K562 (cell line): ENCODE data around the gene TARS3. TPM values are rescaled to one million over a fixed set of nuclear protein-coding genes. Genes with fewer than 3 reads are reported as not detected.

Source experiments
- ATAC-seq: fragments of 200-7000 bp; cut with Tn5 transposase; 3 replicates; pipeline ENCODE4 v1.9.1; 2020; ENCODE audit warnings: moderate library complexity
- BruUV-seq: library from RNA; stranded (reverse); fragments of 400-500 nt; replicated peaks from 2 replicates; lab custom pipeline; 2021; lab: Mats Ljungman, UMichigan
- CTCF ChIA-PET: fragments of 300-600 bp; formaldehyde crosslinking; extraction: SDS; loops from one replicate; lab custom pipeline; 2021; ENCODE audit warnings: low intra/inter-chr PET ratio; lab: Yijun Ruan, JAX
- POLR2A ChIA-PET: fragments of 300-600, 350-650 bp; sonication (Branson Sonifier 250); formaldehyde crosslinking; extraction: SDS; loops from one replicate; lab custom pipeline; 2021; ENCODE audit warnings: antibody characterized with exemption, inconsistent platforms; lab: Yijun Ruan, JAX
- DNase-seq, 4 experiments: peaks; one replicate each; pipeline versions ENCODE4 v3.0.0 to v3.0.0-alpha.2; 2011 to 2018; ENCODE audit warnings: low spot score in 3 of 4, mixed read lengths in 3 of 4; ENCODE audit errors: extremely low read depth in 1 of 4
- FAIRE-seq: peaks from 2 replicates; lab custom pipeline; 2011; peaks lifted over from hg19 to GRCh38; lab: Jason Lieb, UNC
- H2AFZ ChIP-seq: 2 replicates; pipeline ENCODE4 v1.6.0; 2011; ENCODE audit warnings: low read depth, low read length, control low read depth, inconsistent platforms
- H3K27ac ChIP-seq: fragments of 200-600 bp; 3 replicates; pipeline ENCODE4 v1.8.0; 2011; ENCODE audit warnings: low read depth, mild to moderate bottlenecking, control low read depth, inconsistent platforms, low read length, moderate library complexity, mixed read lengths; ENCODE audit errors: extremely low read depth
- H3K27me3 ChIP-seq, 2 experiments: fragments of 300-600 bp in 1 of 2; 2 replicates in 1 of 2; 3 replicates in 1 of 2; pipeline versions ENCODE4 v1.6.0 to v1.8.0; 2011; ENCODE audit warnings: inconsistent platforms in 2 of 2, low read length in 2 of 2, mild to moderate bottlenecking in 1 of 2, mixed read lengths in 1 of 2, moderate library complexity in 1 of 2; ENCODE audit not compliant: control insufficient read depth in 2 of 2, insufficient read depth in 2 of 2
- H3K36me3 ChIP-seq: fragments of 300-600 bp; 3 replicates; pipeline ENCODE4 v1.8.0; 2011; ENCODE audit warnings: mild to moderate bottlenecking, low read length, inconsistent platforms; ENCODE audit not compliant: control insufficient read depth, insufficient read depth
- H3K4me1 ChIP-seq, 2 experiments: fragments of 200-600 bp in 1 of 2; replicated peaks in 1 of 2; 2 replicates in 1 of 2; 3 replicates in 1 of 2; pipeline versions ENCODE4 v1.5.1 to v1.8.0; 2011; ENCODE audit warnings: inconsistent platforms in 2 of 2, low read length in 2 of 2, mild to moderate bottlenecking in 1 of 2, mixed read lengths in 1 of 2, moderate library complexity in 1 of 2; ENCODE audit not compliant: control insufficient read depth in 2 of 2, insufficient read depth in 2 of 2
- H3K4me2 ChIP-seq: 2 replicates; pipeline ENCODE4 v1.6.1; 2011; ENCODE audit warnings: low read length, control low read depth, inconsistent platforms, mixed read lengths; ENCODE audit not compliant: insufficient read depth
- H3K4me3 ChIP-seq: fragments of 200-600 bp; sonication (generic), shearing (Covaris generic); 2 replicates; pipeline ENCODE4 v1.5.1; 2016; ENCODE audit warnings: control low read depth, inconsistent platforms
- H3K79me2 ChIP-seq: fragments of 200-600 bp; 3 replicates; pipeline ENCODE4 v1.8.0; 2011; ENCODE audit warnings: low read length, inconsistent platforms; ENCODE audit not compliant: control insufficient read depth, insufficient read depth
- H3K9ac ChIP-seq, 2 experiments: 2 replicates each; pipeline versions ENCODE4 v1.6.0 to v1.6.1; 2011; ENCODE audit warnings: low read depth in 2 of 2, low read length in 2 of 2, control low read depth in 1 of 2, inconsistent platforms in 1 of 2, mild to moderate bottlenecking in 1 of 2, mixed read lengths in 1 of 2; ENCODE audit not compliant: insufficient read depth in 1 of 2
- H3K9me1 ChIP-seq: one replicate; pipeline ENCODE4 v1.6.0; 2011; ENCODE audit warnings: inconsistent platforms, mild to moderate bottlenecking, low read length, moderate library complexity; ENCODE audit not compliant: control insufficient read depth, insufficient read depth
- H3K9me3 ChIP-seq: replicated peaks from 2 replicates; pipeline ENCODE4 v1.5.1; 2011; ENCODE audit warnings: low read depth, low read length, inconsistent platforms; ENCODE audit not compliant: control insufficient read depth, insufficient read depth
- H4K20me1 ChIP-seq: replicated peaks from 2 replicates; pipeline ENCODE4 v1.6.1; 2011; ENCODE audit warnings: low read length, inconsistent platforms, mixed read lengths; ENCODE audit not compliant: control insufficient read depth, insufficient read depth
- ATF4 ChIP-seq: fragments of 450-650 bp; formaldehyde crosslinking; IDR thresholded peaks from 2 replicates; pipeline ENCODE4 v1.4.0; 2022; ENCODE audit warnings: mild to moderate bottlenecking, moderate library complexity
- GABPA ChIP-seq: fragments of 200-800 bp; sonication (Bioruptor generic); conservative IDR thresholded peaks from 2 replicates; pipeline ENCODE4 v1.6.1; 2016; ENCODE audit warnings: low read depth, missing genetic modification characterization, missing compliant biosample characterization
- JUN ChIP-seq, 2 experiments: sonication (generic) in 1 of 2; formaldehyde crosslinking in 1 of 2; IDR thresholded peaks; 2 replicates each; pipeline versions ENCODE4 v1.6.1 to v1.8.0; 2012 to 2022; ENCODE audit warnings: borderline replicate concordance in 2 of 2, mild to moderate bottlenecking in 2 of 2, improper control_type of control experiment in 1 of 2, low read depth in 1 of 2, low read length in 1 of 2, missing genetic modification reagents in 1 of 2
- MTF1 ChIP-seq: fragments of 250-450 bp; sonication (Bioruptor Pico); IDR thresholded peaks from 2 replicates; pipeline ENCODE4 v1.9.0; 2021; ENCODE audit warnings: moderate library complexity, mild to moderate bottlenecking, inconsistent platforms, borderline replicate concordance
- RERE ChIP-seq: sonication (generic); formaldehyde crosslinking; IDR thresholded peaks from 2 replicates; pipeline ENCODE4 v1.8.0; 2023; ENCODE audit warnings: missing genetic modification reagents, mild to moderate bottlenecking, borderline replicate concordance
- RUNX1 ChIP-seq: sonication (generic); IDR thresholded peaks from 2 replicates; pipeline ENCODE4 v1.6.1; 2016; ENCODE audit warnings: antibody characterized with exemption, low read depth
- ZNF75A ChIP-seq: fragments of 450-650 bp; formaldehyde crosslinking; IDR thresholded peaks from 2 replicates; pipeline ENCODE4 v1.4.0; 2020; ENCODE audit warnings: mild to moderate bottlenecking
- WGBS: fragments of 100-300 bp; shearing (Covaris generic); methylation state at CpG from one replicate; pipeline ENCODE4 v1.1.6; 2016; ENCODE audit warnings: low coverage, mixed read lengths; ENCODE audit not compliant: insufficient coverage; ENCODE audit errors: missing lambda C conversion rate; 5-methylcytosine and 5-hydroxymethylcytosine counted together
- in situ Hi-C: fragments of 300-500 bp; cut with MboI; formaldehyde crosslinking; loops from 4 replicates; pipeline ENCODE4 v1.15.0; 2018; ENCODE audit warnings: inconsistent platforms, mixed read lengths
- intact Hi-C: fragments of 100-400 bp; cut with micrococcal nuclease; formaldehyde crosslinking; loops from 2 replicates; pipeline ENCODE4 v1.14.2; 2022
- polyA plus RNA-seq, 8 experiments: library from polyadenylated mRNA; depleted of rRNA in 4 of 8; stranded (reverse) in 5 of 8; unstranded in 3 of 8; fragments of >200 nt; fragmentation: Nextera tagmentation in 2 of 8; fragmentation: Illumina TruSeq in 1 of 8; extraction: Ambion mirVana in 2 of 8; extraction: Trizol in 1 of 8; gene quantifications; 2 replicates each; pipeline versions ENCODE4 v1.2.1 to v1.2.3, GENCODE V29; 2011 to 2014; ENCODE audit warnings: inconsistent platforms in 1 of 8, missing spikeins in 1 of 8
- total RNA-seq, 7 experiments: library from RNA; depleted of rRNA in 6 of 7; stranded (reverse); fragments of >200 nt in 6 of 7; fragmentation: Illumina TruSeq in 2 of 7; extraction: Trizol in 2 of 7; gene quantifications; 2 replicates each; pipeline versions ENCODE4 v1.2.1 to v1.2.3, GENCODE V29; 2011 to 2021; ENCODE audit warnings: low replicate concordance in 1 of 7

TARS3 gene
- total and polyA plus RNA-seq, 9 of the 15 experiments (the other 6 are each of a cell fraction or from before 2014, with no cell fraction given), result 2.1 to 14.7 (median 9.8) TPM

- POLR2A ChIA-PET, result interaction anchor here (0.6 kb wide), 1 partner anchor 11 kb away, joined by 3 read pairs; no protein-coding TSS in a partner anchor
- Histone ChIP-seq H3K9me3 (no peaks in the 10 kb centered on the region), H3K4me3 (no peak overlapping the region)
- TF ChIP-seq GABPA (tag) (no peak), RERE (CRISPR knock-in tag) (no peak), RUNX1 (no peak), ATF4 (CRISPR knock-in tag) (no peak), JUN (IDR thresholded peaks at IDR 0.05; ENCODE audit: borderline replicate concordance, low read depth, low read length) (no peak), JUN (CRISPR knock-in tag; IDR thresholded peaks at IDR 0.05; ENCODE audit: borderline replicate concordance) (no peak), MTF1 (no peak), ZNF75A (CRISPR knock-in tag) (no peak)
- TF ChIP-seq, all 486 proteins: peak for 0
- ATAC-seq (no peak), FAIRE-seq (no peak), DNase-seq (no peak)
- Histone ChIP-seq H3K4me1 (no peaks in the 10 kb centered on the region), H3K4me2 (no peak overlapping the region), H4K20me1 (no peaks in the 10 kb centered on the region), H3K27me3 (no peaks in the 10 kb centered on the region), H3K9ac (peak overlapping the region in 1 of 2 experiments; percentile 39; a peak in 1 of 4 replicates), H3K27ac (no peak overlapping the region), H3K36me3 (peaks cover 66% of the 10 kb centered on the region; the same call in 2 of the 3 replicates), H2AFZ (no peak overlapping the region), H3K79me2 (no peaks in the 10 kb centered on the region), H3K9me1 (no peaks in the 10 kb centered on the region)
- BruUV-seq, result no TSS peak
- in situ Hi-C loops, result no loop called here
- intact Hi-C loops, result no loop called here
- 68% methylated on average over 5 of the region's 5 CpGs for WGBS
- CTCF ChIA-PET, result no interaction called here
Observed at GRCh38 chr15:101709466-101709865, 14.8 kb downstream of the TARS3 start.
